ENCODE data around the gene FAM124A. TPM values are rescaled to one million over a fixed set of nuclear protein-coding genes. Genes with fewer than 3 reads are reported as not detected.

FAM124A gene
- 10.9 TPM for polyA plus RNA-seq (2013, experiment 1 of 2)
- polyA plus RNA-seq (2013, experiment 2 of 2): 11.2 TPM

- Histone ChIP-seq H2BK5ac (ENCODE audit: low read length) (peak within 1 kb of the TSS; percentile 44), H4K5ac (ENCODE audit: low read length) (no peak within 1 kb of the TSS), H3K56ac (ENCODE audit: low read length) (peak within 1 kb of the TSS; percentile 93), H3K36me3 (ENCODE audit: control insufficient read depth, insufficient read depth, low read length) (no peaks in the 10 kb centered on the region), H3K27ac (ENCODE audit: low read depth, low read length) (peak within 1 kb of the TSS; percentile 59), H2BK120ac (ENCODE audit: low read depth, low read length) (no peak within 1 kb of the TSS), H3K18ac (ENCODE audit: low read length) (peak within 1 kb of the TSS; percentile 64), H4K8ac (ENCODE audit: low read depth, low read length) (peak within 1 kb of the TSS; percentile 67), H3K4ac (ENCODE audit: low read depth, low read length) (peak within 1 kb of the TSS; percentile 83), H2BK15ac (replicated peaks; ENCODE audit: low read depth) (no peak within 1 kb of the TSS), H3K4me3 (ENCODE audit: low read length) (peak within 1 kb of the TSS; percentile 74), H3K4me2 (ENCODE audit: low read length) (peak within 1 kb of the TSS; percentile 78), H3K27me3 (ENCODE audit: insufficient read depth, low read length, poor library complexity) (no peaks in the 10 kb centered on the region), H3K79me2 (ENCODE audit: control insufficient read depth, insufficient read depth, low read length) (peaks cover 2% of the 10 kb centered on the region), H3K79me1 (ENCODE audit: low read length) (no peaks in the 10 kb centered on the region), H3K9ac (ENCODE audit: low read length) (peak within 1 kb of the TSS; percentile 73), H2AK5ac (ENCODE audit: low read length) (no peak within 1 kb of the TSS), H3K4me1 (ENCODE audit: control insufficient read depth, low read depth, low read length) (peaks cover 6% of the 10 kb centered on the region), H3K23ac (ENCODE audit: low read length) (peak within 1 kb of the TSS; percentile 83)
- no CpG with 5 or more reads among the region's 106 CpGs for WGBS (ENCODE audit: extremely low coverage, insufficient coverage, low lambda C conversion rate)
- DNase-seq: peak; percentile 61
Observed at GRCh38 chr13:51222037-51222685, at the start of gene FAM124A. Gene FAM124A, plus strand, starts transcription at chr13:51222398. Its CDS starts 104 bp downstream, at chr13:51222502.

- Histone ChIP-seq H4K8ac (ENCODE audit: low read depth, low read length) (no peak overlapping the region), H3K23ac (ENCODE audit: low read length) (no peak overlapping the region), H3K27me3 (ENCODE audit: insufficient read depth, low read length, poor library complexity) (no peaks in the 10 kb centered on the region), H3K18ac (ENCODE audit: low read length) (no peak overlapping the region), H2BK120ac (ENCODE audit: low read depth, low read length) (no peak overlapping the region), H3K56ac (ENCODE audit: low read length) (peak overlapping the region; percentile 63), H3K36me3 (ENCODE audit: control insufficient read depth, insufficient read depth, low read length) (peaks cover 14% of the 10 kb centered on the region), H3K4me2 (ENCODE audit: low read length) (peak overlapping the region; percentile 1), H4K5ac (ENCODE audit: low read length) (no peak overlapping the region), H2BK15ac (replicated peaks; ENCODE audit: low read depth) (no peak overlapping the region), H3K4me1 (ENCODE audit: control insufficient read depth, low read depth, low read length) (peaks cover 4% of the 10 kb centered on the region), H3K27ac (ENCODE audit: low read depth, low read length) (peak overlapping the region; percentile 55), H3K79me1 (ENCODE audit: low read length) (peaks cover 3% of the 10 kb centered on the region), H3K4ac (ENCODE audit: low read depth, low read length) (peak overlapping the region; percentile 19), H3K9ac (ENCODE audit: low read length) (peak overlapping the region; percentile 69), H2AK5ac (ENCODE audit: low read length) (no peak overlapping the region), H3K4me3 (ENCODE audit: low read length) (no peak overlapping the region), H2BK5ac (ENCODE audit: low read length) (peak overlapping the region; percentile 6), H3K79me2 (ENCODE audit: control insufficient read depth, insufficient read depth, low read length) (peaks cover 16% of the 10 kb centered on the region)
- WGBS (ENCODE audit: extremely low coverage, insufficient coverage, low lambda C conversion rate): no CpG with 5 or more reads among the region's 8 CpGs
- DNase-seq: peak; percentile 61
Observed at GRCh38 chr13:51175021-51175420, 47.2 kb upstream of the FAM124A start.

GRCh38 chr13:51175639-51176038, 46.6 kb upstream of the FAM124A start:
- Histone ChIP-seq H2BK5ac (ENCODE audit: low read length) (no peak overlapping the region), H3K79me2 (ENCODE audit: control insufficient read depth, insufficient read depth, low read length) (peaks cover 16% of the 10 kb centered on the region), H3K79me1 (ENCODE audit: low read length) (peaks cover 3% of the 10 kb centered on the region), H3K4ac (ENCODE audit: low read depth, low read length) (no peak overlapping the region), H3K56ac (ENCODE audit: low read length) (peak overlapping the region; percentile 22), H2AK5ac (ENCODE audit: low read length) (no peak overlapping the region), H3K4me3 (ENCODE audit: low read length) (no peak overlapping the region), H3K27me3 (ENCODE audit: insufficient read depth, low read length, poor library complexity) (no peaks in the 10 kb centered on the region), H4K8ac (ENCODE audit: low read depth, low read length) (no peak overlapping the region), H3K36me3 (ENCODE audit: control insufficient read depth, insufficient read depth, low read length) (peaks cover 14% of the 10 kb centered on the region), H2BK120ac (ENCODE audit: low read depth, low read length) (no peak overlapping the region), H3K4me2 (ENCODE audit: low read length) (no peak overlapping the region), H3K18ac (ENCODE audit: low read length) (no peak overlapping the region), H3K4me1 (ENCODE audit: control insufficient read depth, low read depth, low read length) (peaks cover 4% of the 10 kb centered on the region), H3K23ac (ENCODE audit: low read length) (no peak overlapping the region), H2BK15ac (replicated peaks; ENCODE audit: low read depth) (no peak overlapping the region), H3K9ac (ENCODE audit: low read length) (peak overlapping the region; percentile 69), H3K27ac (ENCODE audit: low read depth, low read length) (peak overlapping the region; percentile 41), H4K5ac (ENCODE audit: low read length) (no peak overlapping the region)
- no peak for DNase-seq
- no CpG with 5 or more reads among the region's 1 CpG for whole genome bisulfite sequencing (ENCODE audit: extremely low coverage, insufficient coverage, low lambda C conversion rate)

- Histone ChIP-seq H4K5ac (ENCODE audit: low read length) (no peak overlapping the region), H4K8ac (ENCODE audit: low read depth, low read length) (no peak overlapping the region), H3K27me3 (ENCODE audit: insufficient read depth, low read length, poor library complexity) (no peaks in the 10 kb centered on the region), H2BK120ac (ENCODE audit: low read depth, low read length) (no peak overlapping the region), H3K23ac (ENCODE audit: low read length) (no peak overlapping the region), H3K56ac (ENCODE audit: low read length) (no peak overlapping the region), H2AK5ac (ENCODE audit: low read length) (no peak overlapping the region), H3K79me2 (ENCODE audit: control insufficient read depth, insufficient read depth, low read length) (peaks cover 11% of the 10 kb centered on the region), H3K4ac (ENCODE audit: low read depth, low read length) (no peak overlapping the region), H3K79me1 (ENCODE audit: low read length) (peaks cover 3% of the 10 kb centered on the region), H2BK15ac (replicated peaks; ENCODE audit: low read depth) (no peak overlapping the region), H3K4me3 (ENCODE audit: low read length) (no peak overlapping the region), H3K27ac (ENCODE audit: low read depth, low read length) (peak overlapping the region; percentile 17), H3K4me1 (ENCODE audit: control insufficient read depth, low read depth, low read length) (peaks cover 4% of the 10 kb centered on the region), H3K9ac (ENCODE audit: low read length) (no peak overlapping the region), H3K36me3 (ENCODE audit: control insufficient read depth, insufficient read depth, low read length) (peaks cover 14% of the 10 kb centered on the region), H2BK5ac (ENCODE audit: low read length) (no peak overlapping the region), H3K4me2 (ENCODE audit: low read length) (no peak overlapping the region), H3K18ac (ENCODE audit: low read length) (no peak overlapping the region)
- no peak for DNase-seq
- no CpG with 5 or more reads among the region's 1 CpG for WGBS (ENCODE audit: extremely low coverage, insufficient coverage, low lambda C conversion rate)
Observed at GRCh38 chr13:51177188-51177587, 45.0 kb upstream of the FAM124A start.

GRCh38 chr13:51178456-51179074, 43.6 kb upstream of the FAM124A start:
- Histone ChIP-seq H3K27me3 (ENCODE audit: insufficient read depth, low read length, poor library complexity) (no peaks in the 10 kb centered on the region), H3K4ac (ENCODE audit: low read depth, low read length) (no peak overlapping the region), H3K79me1 (ENCODE audit: low read length) (peaks cover 3% of the 10 kb centered on the region), H3K23ac (ENCODE audit: low read length) (no peak overlapping the region), H3K56ac (ENCODE audit: low read length) (no peak overlapping the region), H3K18ac (ENCODE audit: low read length) (no peak overlapping the region), H3K79me2 (ENCODE audit: control insufficient read depth, insufficient read depth, low read length) (peaks cover 8% of the 10 kb centered on the region), H2AK5ac (ENCODE audit: low read length) (no peak overlapping the region), H2BK120ac (ENCODE audit: low read depth, low read length) (no peak overlapping the region), H3K9ac (ENCODE audit: low read length) (no peak overlapping the region), H4K8ac (ENCODE audit: low read depth, low read length) (no peak overlapping the region), H3K4me3 (ENCODE audit: low read length) (no peak overlapping the region), H3K36me3 (ENCODE audit: control insufficient read depth, insufficient read depth, low read length) (peaks cover 14% of the 10 kb centered on the region), H4K5ac (ENCODE audit: low read length) (no peak overlapping the region), H3K4me2 (ENCODE audit: low read length) (no peak overlapping the region), H3K4me1 (ENCODE audit: control insufficient read depth, low read depth, low read length) (peaks cover 4% of the 10 kb centered on the region), H2BK15ac (replicated peaks; ENCODE audit: low read depth) (no peak overlapping the region), H3K27ac (ENCODE audit: low read depth, low read length) (no peak overlapping the region), H2BK5ac (ENCODE audit: low read length) (no peak overlapping the region)
- WGBS (ENCODE audit: extremely low coverage, insufficient coverage, low lambda C conversion rate): no CpG with 5 or more reads among the region's 4 CpGs
- no peak for DNase-seq

Data from mesendoderm (in vitro differentiated cells).